Measurements from ENCODE around the gene S100A2.
"Not testable (repeated sequence)": the region's sequence is repeated elsewhere in the genome, so short reads cannot be mapped to it uniquely, and the experiment has no call there.

Gene S100A2

GRCh38 chr1:153597206-153597605 lies 31.6 kb upstream of the S100A2 start:
- no peak overlapping the region for H3K4me3 ChIP-seq (ENCODE audit: low read depth, low read length)
- DNase-seq (ENCODE audit: low read depth): no peak
- TF ChIP-seq CTCF (IDR thresholded peaks at IDR 0.05; ENCODE audit: low read depth, low read length, missing control alignments): no peak

GRCh38 chr1:153592748-153593147 lies 27.1 kb upstream of the S100A2 start:
- no peak for DNase-seq (ENCODE audit: low read depth)
- H3K4me3 ChIP-seq (ENCODE audit: low read depth, low read length): no peak overlapping the region
- no peak for TF ChIP-seq CTCF (IDR thresholded peaks at IDR 0.05; ENCODE audit: low read depth, low read length, missing control alignments)

GRCh38 chr1:153588482-153588881 lies 22.8 kb upstream of the S100A2 start:
- TF ChIP-seq CTCF (IDR thresholded peaks at IDR 0.05; ENCODE audit: low read depth, low read length, missing control alignments): no peak
- DNase-seq (ENCODE audit: low read depth): no peak
- H3K4me3 ChIP-seq (ENCODE audit: low read depth, low read length): no peak overlapping the region

- not testable (repeated sequence) for DNase-seq (ENCODE audit: low read depth); H3K4me3 ChIP-seq (ENCODE audit: low read depth, low read length)
These were observed 22.4 kb upstream of the S100A2 start for GRCh38 chr1:153588033-153588432.

GRCh38 chr1:153587314-153587713 lies 21.7 kb upstream of the S100A2 start:
- H3K4me3 ChIP-seq (ENCODE audit: low read depth, low read length): no peak overlapping the region
- no peak for TF ChIP-seq CTCF (IDR thresholded peaks at IDR 0.05; ENCODE audit: low read depth, low read length, missing control alignments)
- DNase-seq (ENCODE audit: low read depth): no peak

- no peak for TF ChIP-seq CTCF (IDR thresholded peaks at IDR 0.05; ENCODE audit: low read depth, low read length, missing control alignments)
- no peak for DNase-seq (ENCODE audit: low read depth)
- no peak overlapping the region for H3K4me3 ChIP-seq (ENCODE audit: low read depth, low read length)
These were observed 20.7 kb upstream of the S100A2 start for GRCh38 chr1:153586347-153586746.

- no peak for TF ChIP-seq CTCF (IDR thresholded peaks at IDR 0.05; ENCODE audit: low read depth, low read length, missing control alignments)
- H3K4me3 ChIP-seq (ENCODE audit: low read depth, low read length): no peak overlapping the region
- no peak for DNase-seq (ENCODE audit: low read depth)
These were observed 19.4 kb upstream of the S100A2 start for GRCh38 chr1:153585006-153585405.

GRCh38 chr1:153583976-153584375 lies 18.3 kb upstream of the S100A2 start:
- DNase-seq (ENCODE audit: low read depth): no peak
- no peak for TF ChIP-seq CTCF (IDR thresholded peaks at IDR 0.05; ENCODE audit: low read depth, low read length, missing control alignments)
- no peak overlapping the region for H3K4me3 ChIP-seq (ENCODE audit: low read depth, low read length)

- H3K4me3 ChIP-seq (ENCODE audit: low read depth, low read length); DNase-seq (ENCODE audit: low read depth): not testable (repeated sequence)
These were observed 17.9 kb upstream of the S100A2 start for GRCh38 chr1:153583514-153583913.

- not testable (repeated sequence) for H3K4me3 ChIP-seq (ENCODE audit: low read depth, low read length); DNase-seq (ENCODE audit: low read depth)
These were observed 17.2 kb upstream of the S100A2 start for GRCh38 chr1:153582836-153583235.

All from GM12864 (cell line).